K562 (cell line): ENCODE results near the gene SEMA3A. TPM values are rescaled to one million over a fixed set of nuclear protein-coding genes. Genes with fewer than 3 reads are reported as not detected.

Experiments used
- ATAC-seq: fragments of 200-7000 bp; cut with Tn5 transposase; 3 replicates; pipeline ENCODE4 v1.9.1; 2020; ENCODE audit warnings: moderate library complexity
- BruUV-seq: library from RNA; stranded (reverse); fragments of 400-500 nt; replicated peaks from 2 replicates; lab custom pipeline; 2021; lab: Mats Ljungman, UMichigan
- CTCF ChIA-PET: fragments of 300-600 bp; formaldehyde crosslinking; extraction: SDS; loops from one replicate; lab custom pipeline; 2021; ENCODE audit warnings: low intra/inter-chr PET ratio; lab: Yijun Ruan, JAX
- POLR2A ChIA-PET: fragments of 300-600, 350-650 bp; sonication (Branson Sonifier 250); formaldehyde crosslinking; extraction: SDS; loops from one replicate; lab custom pipeline; 2021; ENCODE audit warnings: antibody characterized with exemption, inconsistent platforms; lab: Yijun Ruan, JAX
- DNase-seq, 4 experiments: peaks; one replicate each; pipeline versions ENCODE4 v3.0.0 to v3.0.0-alpha.2; 2011 to 2018; ENCODE audit warnings: low spot score in 3 of 4, mixed read lengths in 3 of 4; ENCODE audit errors: extremely low read depth in 1 of 4
- FAIRE-seq: peaks from 2 replicates; lab custom pipeline; 2011; peaks lifted over from hg19 to GRCh38; lab: Jason Lieb, UNC
- H2AFZ ChIP-seq: 2 replicates; pipeline ENCODE4 v1.6.0; 2011; ENCODE audit warnings: low read depth, low read length, control low read depth, inconsistent platforms
- H3K27ac ChIP-seq: fragments of 200-600 bp; 3 replicates; pipeline ENCODE4 v1.8.0; 2011; ENCODE audit warnings: low read depth, mild to moderate bottlenecking, control low read depth, inconsistent platforms, low read length, moderate library complexity, mixed read lengths; ENCODE audit errors: extremely low read depth
- H3K27me3 ChIP-seq, 2 experiments: fragments of 300-600 bp in 1 of 2; 2 replicates in 1 of 2; 3 replicates in 1 of 2; pipeline versions ENCODE4 v1.6.0 to v1.8.0; 2011; ENCODE audit warnings: inconsistent platforms in 2 of 2, low read length in 2 of 2, mild to moderate bottlenecking in 1 of 2, mixed read lengths in 1 of 2, moderate library complexity in 1 of 2; ENCODE audit not compliant: control insufficient read depth in 2 of 2, insufficient read depth in 2 of 2
- H3K36me3 ChIP-seq: fragments of 300-600 bp; 3 replicates; pipeline ENCODE4 v1.8.0; 2011; ENCODE audit warnings: mild to moderate bottlenecking, low read length, inconsistent platforms; ENCODE audit not compliant: control insufficient read depth, insufficient read depth
- H3K4me1 ChIP-seq, 2 experiments: fragments of 200-600 bp in 1 of 2; replicated peaks in 1 of 2; 2 replicates in 1 of 2; 3 replicates in 1 of 2; pipeline versions ENCODE4 v1.5.1 to v1.8.0; 2011; ENCODE audit warnings: inconsistent platforms in 2 of 2, low read length in 2 of 2, mild to moderate bottlenecking in 1 of 2, mixed read lengths in 1 of 2, moderate library complexity in 1 of 2; ENCODE audit not compliant: control insufficient read depth in 2 of 2, insufficient read depth in 2 of 2
- H3K4me2 ChIP-seq: 2 replicates; pipeline ENCODE4 v1.6.1; 2011; ENCODE audit warnings: low read length, control low read depth, inconsistent platforms, mixed read lengths; ENCODE audit not compliant: insufficient read depth
- H3K4me3 ChIP-seq: fragments of 200-600 bp; sonication (generic), shearing (Covaris generic); 2 replicates; pipeline ENCODE4 v1.5.1; 2016; ENCODE audit warnings: control low read depth, inconsistent platforms
- H3K79me2 ChIP-seq: fragments of 200-600 bp; 3 replicates; pipeline ENCODE4 v1.8.0; 2011; ENCODE audit warnings: low read length, inconsistent platforms; ENCODE audit not compliant: control insufficient read depth, insufficient read depth
- H3K9ac ChIP-seq, 2 experiments: 2 replicates each; pipeline versions ENCODE4 v1.6.0 to v1.6.1; 2011; ENCODE audit warnings: low read depth in 2 of 2, low read length in 2 of 2, control low read depth in 1 of 2, inconsistent platforms in 1 of 2, mild to moderate bottlenecking in 1 of 2, mixed read lengths in 1 of 2; ENCODE audit not compliant: insufficient read depth in 1 of 2
- H3K9me1 ChIP-seq: one replicate; pipeline ENCODE4 v1.6.0; 2011; ENCODE audit warnings: inconsistent platforms, mild to moderate bottlenecking, low read length, moderate library complexity; ENCODE audit not compliant: control insufficient read depth, insufficient read depth
- H3K9me3 ChIP-seq: replicated peaks from 2 replicates; pipeline ENCODE4 v1.5.1; 2011; ENCODE audit warnings: low read depth, low read length, inconsistent platforms; ENCODE audit not compliant: control insufficient read depth, insufficient read depth
- H4K20me1 ChIP-seq: replicated peaks from 2 replicates; pipeline ENCODE4 v1.6.1; 2011; ENCODE audit warnings: low read length, inconsistent platforms, mixed read lengths; ENCODE audit not compliant: control insufficient read depth, insufficient read depth
- ARID1B ChIP-seq: fragments of 450-650 bp; IDR thresholded peaks from 2 replicates; pipeline ENCODE4 v1.6.1; 2016; ENCODE audit warnings: antibody characterized with exemption, mild to moderate bottlenecking, inconsistent platforms
- BCLAF1 ChIP-seq, 2 experiments: fragments of 450-650 bp in 1 of 2; IDR thresholded peaks; 2 replicates each; pipeline ENCODE4 v1.6.1; 2011 to 2017; ENCODE audit warnings: low read depth in 2 of 2, antibody characterized with exemption in 1 of 2, borderline replicate concordance in 1 of 2, low read length in 1 of 2, mild to moderate bottlenecking in 1 of 2, mixed read lengths in 1 of 2; ENCODE audit not compliant: control insufficient read depth in 1 of 2
- MAX ChIP-seq: sonication (generic); formaldehyde crosslinking; IDR thresholded peaks from 2 replicates; pipeline ENCODE4 v1.9.0; 2022; ENCODE audit warnings: mild to moderate bottlenecking, missing genetic modification reagents
- NCOA2 ChIP-seq, 2 experiments: fragments of 450-650 bp; IDR thresholded peaks; 2 replicates each; pipeline ENCODE4 v1.6.1; 2018; ENCODE audit warnings: mild to moderate bottlenecking in 2 of 2, moderate library complexity in 1 of 2; ENCODE audit not compliant: partially characterized antibody in 2 of 2
- POLR2AphosphoS2 ChIP-seq: IDR thresholded peaks from 2 replicates; pipeline ENCODE4 v1.6.1; 2012; ENCODE audit warnings: low read length, improper control_type of control experiment
- SMAD4 ChIP-seq: fragments of 250-450 bp; sonication (Bioruptor Pico); conservative IDR thresholded peaks from 2 replicates; pipeline ENCODE4 v1.8.0; 2021; ENCODE audit warnings: inconsistent platforms, mild to moderate bottlenecking, moderate library complexity
- TEAD1 ChIP-seq, 2 experiments: fragments of 450-650 bp in 1 of 2; sonication (generic) in 1 of 2; formaldehyde crosslinking; IDR thresholded peaks; 2 replicates each; pipeline versions ENCODE4 v1.4.0 to v1.8.0; 2020 to 2022; ENCODE audit warnings: mild to moderate bottlenecking in 2 of 2, missing genetic modification reagents in 1 of 2
- ZBTB33 ChIP-seq: sonication (generic); formaldehyde crosslinking; IDR thresholded peaks from 2 replicates; pipeline ENCODE4 v1.8.1; 2023; ENCODE audit warnings: mild to moderate bottlenecking, missing genetic modification reagents
- ZNF561 ChIP-seq: fragments of 450-650 bp; formaldehyde crosslinking; conservative IDR thresholded peaks from 2 replicates; pipeline ENCODE4 v1.4.0; 2020; ENCODE audit warnings: mild to moderate bottlenecking, moderate library complexity
- WGBS: fragments of 100-300 bp; shearing (Covaris generic); methylation state at CpG from one replicate; pipeline ENCODE4 v1.1.6; 2016; ENCODE audit warnings: low coverage, mixed read lengths; ENCODE audit not compliant: insufficient coverage; ENCODE audit errors: missing lambda C conversion rate; 5-methylcytosine and 5-hydroxymethylcytosine counted together
- in situ Hi-C: fragments of 300-500 bp; cut with MboI; formaldehyde crosslinking; loops from 4 replicates; pipeline ENCODE4 v1.15.0; 2018; ENCODE audit warnings: inconsistent platforms, mixed read lengths
- intact Hi-C: fragments of 100-400 bp; cut with micrococcal nuclease; formaldehyde crosslinking; loops from 2 replicates; pipeline ENCODE4 v1.14.2; 2022
- polyA plus RNA-seq, 8 experiments: library from polyadenylated mRNA; depleted of rRNA in 4 of 8; stranded (reverse) in 5 of 8; unstranded in 3 of 8; fragments of >200 nt; fragmentation: Nextera tagmentation in 2 of 8; fragmentation: Illumina TruSeq in 1 of 8; extraction: Ambion mirVana in 2 of 8; extraction: Trizol in 1 of 8; gene quantifications; 2 replicates each; pipeline versions ENCODE4 v1.2.1 to v1.2.3, GENCODE V29; 2011 to 2014; ENCODE audit warnings: inconsistent platforms in 1 of 8, missing spikeins in 1 of 8
- total RNA-seq, 7 experiments: library from RNA; depleted of rRNA in 6 of 7; stranded (reverse); fragments of >200 nt in 6 of 7; fragmentation: Illumina TruSeq in 2 of 7; extraction: Trizol in 2 of 7; gene quantifications; 2 replicates each; pipeline versions ENCODE4 v1.2.1 to v1.2.3, GENCODE V29; 2011 to 2021; ENCODE audit warnings: low replicate concordance in 1 of 7

The SEMA3A gene
- total and polyA plus RNA-seq, 9 of the 15 experiments (the other 6 are each of a cell fraction or from before 2014, with no cell fraction given) = 0.36 to 3.0 (median 1.1) TPM

GRCh38 chr7:84204655-84205054 lies 10.1 kb upstream of the SEMA3A start:
- no peak for FAIRE-seq
- H3K27me3 ChIP-seq = no peaks in the 10 kb centered on the region
- no TSS peak for BruUV-seq
- CTCF ChIA-PET = no interaction called here
- in situ Hi-C loops = loop anchor here (25.0 kb wide), 1 partner anchor 808 kb away; no protein-coding TSS in a partner anchor
- no peak overlapping the region for H3K4me2 ChIP-seq
- TF ChIP-seq MAX (CRISPR knock-in tag) (no peak), ARID1B (no peak), POLR2AphosphoS2 (no peak), SMAD4 (no peak), ZNF561 (CRISPR knock-in tag) (no peak), ZBTB33 (CRISPR knock-in tag) (no peak), NCOA2 (IDR thresholded peaks at IDR 0.05; ENCODE audit: partially characterized antibody in 2 of 2) (no peak), BCLAF1 (IDR thresholded peaks at IDR 0.05; ENCODE audit: borderline replicate concordance in 1 of 2, control insufficient read depth in 1 of 2, low read depth in 2 of 2, low read length in 1 of 2) (no peak), TEAD1 (CRISPR knock-in tag; IDR thresholded peaks at IDR 0.05) (no peak)
- H4K20me1 ChIP-seq = no peaks in the 10 kb centered on the region
- H3K9me3 ChIP-seq = no peaks in the 10 kb centered on the region
- 2% methylated on average over 3 of the region's 3 CpGs for WGBS
- DNase-seq = no peak
- no peaks in the 10 kb centered on the region for H3K9me1 ChIP-seq
- no peak overlapping the region for H2AFZ ChIP-seq
- no peak for ATAC-seq
- intact Hi-C loops = no loop called here
- H3K36me3 ChIP-seq = no peaks in the 10 kb centered on the region
- H3K27ac ChIP-seq = no peak overlapping the region
- H3K9ac ChIP-seq = no peak overlapping the region
- POLR2A ChIA-PET = no interaction called here
- no peaks in the 10 kb centered on the region for H3K4me1 ChIP-seq
- H3K4me3 ChIP-seq = no peak overlapping the region
- no peaks in the 10 kb centered on the region for H3K79me2 ChIP-seq
